Thyroid gland (tissue), 4 donors: ENCODE data around the gene CHRNE.

Source experiments
- CTCF ChIP-seq, 6 experiments: fragments of 200-600 bp in 3 of 6; fragments of 450-650 bp in 3 of 6; sonication (generic) in 3 of 6; IDR thresholded peaks; one replicate each; pipeline ENCODE4 v1.5.1; 2016 to 2019; ENCODE audit warnings: antibody characterized with exemption in 6 of 6, mild to moderate bottlenecking in 2 of 6, inconsistent platforms in 1 of 6, moderate library complexity in 1 of 6
- POLR2A ChIP-seq, 2 donors: fragments of 450-650 bp; IDR thresholded peaks; one replicate each; pipeline ENCODE4 v1.6.1; 2017; ENCODE audit warnings: antibody characterized with exemption in 2 of 2, mild to moderate bottlenecking in 2 of 2, moderate library complexity in 1 of 2

GRCh38 chr17:4921320-4921719, 18.4 kb upstream of the CHRNE start:
- no peak for TF ChIP-seq CTCF (IDR thresholded peaks at IDR 0.05)
- TF ChIP-seq POLR2A (IDR thresholded peaks at IDR 0.05) = no peak
